AG09319 (cell line): ENCODE measurements around the gene SCML1.

Source experiments
- DNase-seq: peaks from one replicate; pipeline ENCODE4 v3.0.0-alpha.2; 2010; ENCODE audit warnings: low read depth; ENCODE audit errors: extremely low read depth
- TF ChIP-seq, protein P1 (sequence below): IDR thresholded peaks from 2 replicates; pipeline ENCODE4 v1.5.1; 2011; ENCODE audit warnings: low read depth, mild to moderate bottlenecking, inconsistent platforms, low read length, moderate library complexity

The SCML1 gene, protein sequence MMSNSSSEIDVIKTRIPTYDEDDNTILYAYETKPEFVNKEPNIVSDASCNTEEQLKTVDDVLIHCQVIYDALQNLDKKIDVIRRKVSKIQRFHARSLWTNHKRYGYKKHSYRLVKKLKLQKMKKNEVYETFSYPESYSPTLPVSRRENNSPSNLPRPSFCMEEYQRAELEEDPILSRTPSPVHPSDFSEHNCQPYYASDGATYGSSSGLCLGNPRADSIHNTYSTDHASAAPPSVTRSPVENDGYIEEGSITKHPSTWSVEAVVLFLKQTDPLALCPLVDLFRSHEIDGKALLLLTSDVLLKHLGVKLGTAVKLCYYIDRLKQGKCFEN

DNA sequence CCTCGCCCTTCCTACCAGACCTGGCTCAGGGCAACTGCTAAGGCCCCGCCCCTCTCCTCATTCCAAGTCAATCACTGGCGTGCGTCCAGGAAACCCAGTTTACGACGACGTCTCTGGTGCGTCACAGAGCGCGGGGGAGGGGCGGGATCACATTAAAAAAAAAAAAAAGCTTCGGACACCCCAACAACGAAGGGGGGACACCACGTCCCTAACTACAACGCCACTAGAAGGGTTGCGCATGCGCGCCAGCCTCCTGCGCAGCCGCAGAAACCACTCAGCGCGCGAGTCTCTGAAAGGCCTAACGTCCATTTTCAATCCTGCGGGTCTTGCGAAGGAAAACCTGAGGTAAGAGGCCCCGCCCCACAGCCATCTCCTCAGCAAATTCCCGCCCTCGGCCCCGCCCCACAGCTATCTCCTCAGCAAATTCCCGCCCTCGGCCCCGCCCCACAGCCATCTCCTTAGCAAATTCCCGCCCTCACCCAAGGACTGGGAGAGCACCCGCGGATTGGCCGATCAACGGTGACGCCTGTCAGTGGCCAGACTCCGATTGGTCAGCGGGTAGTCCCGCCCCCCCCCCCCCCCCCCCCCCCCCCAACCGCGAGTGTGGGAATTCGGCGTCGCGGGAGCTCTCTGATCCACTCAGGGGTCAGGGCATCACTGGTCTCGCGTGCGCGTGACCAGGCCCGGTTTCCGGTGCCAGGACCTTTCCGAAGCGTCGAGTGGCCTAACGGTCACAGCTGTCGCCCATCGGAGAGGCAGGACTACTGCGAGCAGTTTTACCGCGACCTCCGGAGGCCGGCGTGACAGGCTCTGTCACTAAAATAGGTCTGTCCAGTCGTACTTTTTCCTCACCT, at the start of gene SCML1:
SCML1 (plus strand) TSS at position 638 of the 854 bp plus-strand sequence. CDS start 6,694 bp downstream, outside the sequence.
- TF ChIP-seq, protein P1, sequence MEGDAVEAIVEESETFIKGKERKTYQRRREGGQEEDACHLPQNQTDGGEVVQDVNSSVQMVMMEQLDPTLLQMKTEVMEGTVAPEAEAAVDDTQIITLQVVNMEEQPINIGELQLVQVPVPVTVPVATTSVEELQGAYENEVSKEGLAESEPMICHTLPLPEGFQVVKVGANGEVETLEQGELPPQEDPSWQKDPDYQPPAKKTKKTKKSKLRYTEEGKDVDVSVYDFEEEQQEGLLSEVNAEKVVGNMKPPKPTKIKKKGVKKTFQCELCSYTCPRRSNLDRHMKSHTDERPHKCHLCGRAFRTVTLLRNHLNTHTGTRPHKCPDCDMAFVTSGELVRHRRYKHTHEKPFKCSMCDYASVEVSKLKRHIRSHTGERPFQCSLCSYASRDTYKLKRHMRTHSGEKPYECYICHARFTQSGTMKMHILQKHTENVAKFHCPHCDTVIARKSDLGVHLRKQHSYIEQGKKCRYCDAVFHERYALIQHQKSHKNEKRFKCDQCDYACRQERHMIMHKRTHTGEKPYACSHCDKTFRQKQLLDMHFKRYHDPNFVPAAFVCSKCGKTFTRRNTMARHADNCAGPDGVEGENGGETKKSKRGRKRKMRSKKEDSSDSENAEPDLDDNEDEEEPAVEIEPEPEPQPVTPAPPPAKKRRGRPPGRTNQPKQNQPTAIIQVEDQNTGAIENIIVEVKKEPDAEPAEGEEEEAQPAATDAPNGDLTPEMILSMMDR: no peak
- DNase-seq: peak; percentile 96

DNA sequence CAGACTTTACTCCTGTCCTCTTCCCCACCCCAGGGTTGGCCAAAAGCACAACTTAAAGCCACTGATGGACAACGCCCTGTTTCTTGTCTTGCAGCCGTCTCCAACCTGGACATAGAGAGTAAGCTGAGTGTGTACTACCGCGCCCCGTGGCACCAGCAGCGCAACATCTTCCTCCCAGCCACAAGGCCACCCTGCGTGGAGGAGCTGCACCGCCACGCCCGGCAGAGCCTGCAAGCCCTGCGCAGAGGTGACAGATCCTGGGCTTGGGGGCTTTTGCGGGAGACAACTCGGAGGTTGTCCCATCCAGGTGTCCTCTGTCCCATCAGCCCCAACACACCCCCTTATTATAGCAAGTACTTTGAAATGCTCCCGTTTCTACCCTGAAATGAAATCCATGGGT, 49.6 kb upstream of the SCML1 start:
- TF ChIP-seq, protein P1: no peak
- DNase-seq: no peak

- DNase-seq: peak; percentile 36
- TF ChIP-seq, protein P1: peak; percentile 70
Observed at GRCh38 chrX:17689971-17690409, 47.3 kb upstream of the SCML1 start.

DNA sequence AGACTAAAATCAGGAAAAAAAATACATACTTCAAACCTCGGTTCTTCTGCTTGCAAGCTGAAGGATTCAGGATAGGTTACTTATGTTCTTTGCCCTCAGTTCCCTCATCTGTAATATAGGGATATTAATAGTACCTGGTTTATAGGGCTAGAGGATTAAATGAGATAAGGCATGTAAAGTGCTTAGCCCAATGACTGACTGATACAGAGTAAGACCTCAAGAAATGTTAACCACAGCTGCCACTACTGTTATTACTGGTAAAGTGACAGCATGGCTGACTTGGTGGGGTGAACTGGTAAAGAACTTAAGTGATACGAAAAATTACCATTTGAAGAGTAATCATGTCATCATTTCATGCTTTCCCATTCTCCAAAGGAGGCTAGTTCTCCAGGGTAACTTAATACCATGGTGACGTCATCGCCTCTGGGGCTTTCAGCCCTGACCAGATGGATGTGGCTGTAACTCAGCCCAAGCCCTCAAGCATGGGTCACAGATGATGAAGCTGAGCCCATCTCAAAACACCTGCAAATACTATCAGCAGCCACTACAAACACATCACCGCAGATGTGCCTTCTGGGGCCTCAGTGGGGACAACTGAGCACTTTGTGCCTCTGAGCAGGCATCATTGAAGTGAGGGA, 44.5 kb upstream of the SCML1 start:
- peak; percentile 45 for DNase-seq
- TF ChIP-seq, protein P1: no peak

DNA sequence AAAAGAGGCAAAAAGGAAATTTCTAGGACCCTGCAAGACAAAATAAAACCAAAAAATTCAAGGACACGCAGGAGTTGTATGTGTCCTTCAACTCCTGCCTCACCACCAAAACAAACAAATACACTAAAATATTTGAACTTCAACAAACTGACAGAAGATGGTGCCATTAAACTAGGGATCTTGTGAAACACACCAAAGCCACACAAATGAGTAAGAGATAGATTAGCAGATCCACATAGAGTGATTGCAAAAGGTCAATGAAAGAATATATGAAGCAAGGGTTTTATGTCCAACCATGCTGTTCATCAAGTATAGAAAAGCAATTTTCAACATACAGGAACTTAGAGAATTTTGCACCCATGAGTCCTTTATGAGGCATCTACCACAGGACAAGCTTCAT, 40.1 kb upstream of the SCML1 start:
- DNase-seq: no peak
- TF ChIP-seq, protein P1: peak; percentile 4

DNA sequence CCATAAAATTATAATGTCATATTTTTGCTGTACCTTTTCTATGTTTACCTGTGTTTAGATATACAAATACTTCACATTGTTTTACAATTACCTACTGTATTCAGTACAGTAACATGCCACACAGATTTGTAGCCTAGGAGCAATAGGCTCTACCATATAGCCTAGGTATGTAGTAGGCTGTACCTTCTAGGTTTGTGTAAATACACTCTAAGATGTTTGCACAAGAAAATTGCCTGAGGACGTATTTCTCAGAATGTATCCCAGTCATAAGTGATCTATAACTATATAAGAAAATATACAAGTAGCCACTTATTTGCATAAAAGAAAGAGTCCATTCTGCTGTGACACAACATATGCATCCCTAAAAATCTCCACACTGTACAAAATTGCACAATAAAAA, 36.3 kb upstream of the SCML1 start:
- TF ChIP-seq, protein P1: no peak
- DNase-seq: no peak
